ENCODE data around the gene MEGF9. TPM values are rescaled to one million over a fixed set of nuclear protein-coding genes. Genes with fewer than 3 reads are reported as not detected.

MEGF9 gene
- total and polyA plus RNA-seq, 2 of the 13 experiments (the other 11 are each of a cell fraction or from before 2014, with no cell fraction given), result 3.1 to 3.3 TPM

DNA sequence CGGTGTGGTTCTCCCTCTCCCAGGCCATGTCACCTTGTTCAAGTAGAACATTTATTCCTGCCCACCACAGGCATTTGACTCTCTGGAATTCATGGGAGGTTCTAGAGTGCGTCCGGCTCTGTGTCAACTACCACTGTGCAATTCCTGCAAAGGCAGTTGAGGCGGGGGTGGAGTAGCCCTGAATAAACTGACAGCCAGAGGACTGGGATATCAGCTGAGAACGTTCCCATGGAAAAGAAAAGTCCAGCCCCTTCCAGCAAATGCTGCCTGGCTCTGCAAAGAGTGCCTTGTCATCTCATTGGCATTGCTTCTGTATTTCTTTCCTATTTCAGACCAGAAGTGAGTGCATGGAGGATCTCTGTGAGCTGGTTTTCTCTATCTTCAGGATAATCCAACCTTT is 18.9 kb upstream of the MEGF9 start:
- Histone ChIP-seq H3K4me3 (replicated peaks in 1 of 3; ENCODE audit: insufficient read depth in 1 of 3, low read depth in 2 of 3, low read length in 3 of 3) (peak overlapping the region in 1 of 3 experiments; percentile 1; a peak in 1 of 6 replicates), H3K79me2 (ENCODE audit: insufficient read depth, low read length) (no peaks in the 10 kb centered on the region), H3K27ac (ENCODE audit: extremely low read length, insufficient read depth, low read length) (no peak overlapping the region), H3K27me3 (ENCODE audit: control insufficient read depth in 1 of 2, insufficient read depth in 2 of 2, low read length in 2 of 2) (no peaks in the 10 kb centered on the region), H3K9ac (ENCODE audit: insufficient read depth, low read depth, low read length) (no peak overlapping the region), H3K4me1 (ENCODE audit: insufficient read depth, low read length) (peaks cover 70% of the 10 kb centered on the region), H4K20me1 (ENCODE audit: insufficient read depth, low read length) (no peaks in the 10 kb centered on the region), H3K36me3 (replicated peaks in 1 of 2; ENCODE audit: control insufficient read depth in 1 of 2, insufficient read depth in 2 of 2, low read length in 2 of 2) (no peaks in the 10 kb centered on the region), H2AFZ (ENCODE audit: low read length) (no peak overlapping the region), H3K4me2 (ENCODE audit: low read depth, low read length) (no peak overlapping the region), H3K9me3 (ENCODE audit: low read length) (no peaks in the 10 kb centered on the region)
- DNase-seq (ENCODE audit: low spot score) (peak; percentile 82), FAIRE-seq (peak; percentile 79), ATAC-seq (peak; percentile 51)
- intact Hi-C loops (cut with micrococcal nuclease; ENCODE audit: unreplicated experiment), result loop anchor here (5.0 kb wide), 1 partner anchor 116 kb away; no protein-coding TSS in a partner anchor
- 9% methylated on average over 4 of the region's 5 CpGs for WGBS (ENCODE audit: low lambda C conversion rate)
- no TSS peak for BruUV-seq (replicated peaks)
- in situ Hi-C loops (cut with HindIII; ENCODE audit: extremely low pct_ligation_motif_present, low pct_unique_long_range_greater_than_20kb), result loop anchor here (5.0 kb wide), 1 partner anchor 111 kb away; no protein-coding TSS in a partner anchor
- ChIA-PET POLR2A (interaction anchor here (0.9 to 3.6 kb wide), 2 partner anchors 18 to 23 kb away, joined by 3 to 31 read pairs; partner anchors contain the start of gene MEGF9), CTCF (ENCODE audit: low intra/inter-chr PET ratio, low total read pairs) (no interaction called here)
- TF ChIP-seq KLF12 (CRISPR knock-in tag; IDR thresholded peaks at IDR 0.05; ENCODE audit: borderline replicate concordance) (no peak), ZBTB3 (CRISPR knock-in tag; IDR thresholded peaks at IDR 0.05; ENCODE audit: borderline replicate concordance, low read depth) (no peak), TBL1XR1 (IDR thresholded peaks at IDR 0.05; ENCODE audit: borderline replicate concordance, low read length, partially characterized antibody) (no peak), EED (CRISPR knock-in tag; IDR thresholded peaks at IDR 0.05) (no peak), ZUFSP (CRISPR knock-in tag; IDR thresholded peaks at IDR 0.05; ENCODE audit: borderline replicate concordance) (no peak), FOXA3 (CRISPR knock-in tag; IDR thresholded peaks at IDR 0.05) (peak; percentile 38), XRCC5 (optimal IDR thresholded peaks at IDR 0.05; ENCODE audit: low read length) (no peak), TOPORS (CRISPR knock-in tag; IDR thresholded peaks at IDR 0.05) (no peak), YY1 (IDR thresholded peaks at IDR 0.05; ENCODE audit: insufficient read depth, insufficient replicate concordance, low read depth, low read length) (no peak), SP5 (CRISPR knock-in tag; IDR thresholded peaks at IDR 0.05; ENCODE audit: borderline replicate concordance, low read depth) (peak; percentile 57; the same call in 1 of the 2 replicates), ZNF777 (CRISPR knock-in tag; IDR thresholded peaks at IDR 0.05) (no peak), SAP130 (CRISPR knock-in tag; IDR thresholded peaks at IDR 0.05; ENCODE audit: low read depth) (peak; percentile 71)
- TF ChIP-seq, protein P1, sequence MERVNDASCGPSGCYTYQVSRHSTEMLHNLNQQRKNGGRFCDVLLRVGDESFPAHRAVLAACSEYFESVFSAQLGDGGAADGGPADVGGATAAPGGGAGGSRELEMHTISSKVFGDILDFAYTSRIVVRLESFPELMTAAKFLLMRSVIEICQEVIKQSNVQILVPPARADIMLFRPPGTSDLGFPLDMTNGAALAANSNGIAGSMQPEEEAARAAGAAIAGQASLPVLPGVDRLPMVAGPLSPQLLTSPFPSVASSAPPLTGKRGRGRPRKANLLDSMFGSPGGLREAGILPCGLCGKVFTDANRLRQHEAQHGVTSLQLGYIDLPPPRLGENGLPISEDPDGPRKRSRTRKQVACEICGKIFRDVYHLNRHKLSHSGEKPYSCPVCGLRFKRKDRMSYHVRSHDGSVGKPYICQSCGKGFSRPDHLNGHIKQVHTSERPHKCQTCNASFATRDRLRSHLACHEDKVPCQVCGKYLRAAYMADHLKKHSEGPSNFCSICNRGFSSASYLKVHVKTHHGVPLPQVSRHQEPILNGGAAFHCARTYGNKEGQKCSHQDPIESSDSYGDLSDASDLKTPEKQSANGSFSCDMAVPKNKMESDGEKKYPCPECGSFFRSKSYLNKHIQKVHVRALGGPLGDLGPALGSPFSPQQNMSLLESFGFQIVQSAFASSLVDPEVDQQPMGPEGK (CRISPR knock-in tag; IDR thresholded peaks at IDR 0.05), result 0 out of 2 replicates have a peak, but pooled peaks have one; percentile 28
- TF ChIP-seq, protein P2, sequence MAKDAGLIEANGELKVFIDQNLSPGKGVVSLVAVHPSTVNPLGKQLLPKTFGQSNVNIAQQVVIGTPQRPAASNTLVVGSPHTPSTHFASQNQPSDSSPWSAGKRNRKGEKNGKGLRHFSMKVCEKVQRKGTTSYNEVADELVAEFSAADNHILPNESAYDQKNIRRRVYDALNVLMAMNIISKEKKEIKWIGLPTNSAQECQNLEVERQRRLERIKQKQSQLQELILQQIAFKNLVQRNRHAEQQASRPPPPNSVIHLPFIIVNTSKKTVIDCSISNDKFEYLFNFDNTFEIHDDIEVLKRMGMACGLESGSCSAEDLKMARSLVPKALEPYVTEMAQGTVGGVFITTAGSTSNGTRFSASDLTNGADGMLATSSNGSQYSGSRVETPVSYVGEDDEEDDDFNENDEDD (CRISPR knock-in tag; IDR thresholded peaks at IDR 0.05; ENCODE audit: borderline replicate concordance), result no peak
- TF ChIP-seq, protein P3, sequence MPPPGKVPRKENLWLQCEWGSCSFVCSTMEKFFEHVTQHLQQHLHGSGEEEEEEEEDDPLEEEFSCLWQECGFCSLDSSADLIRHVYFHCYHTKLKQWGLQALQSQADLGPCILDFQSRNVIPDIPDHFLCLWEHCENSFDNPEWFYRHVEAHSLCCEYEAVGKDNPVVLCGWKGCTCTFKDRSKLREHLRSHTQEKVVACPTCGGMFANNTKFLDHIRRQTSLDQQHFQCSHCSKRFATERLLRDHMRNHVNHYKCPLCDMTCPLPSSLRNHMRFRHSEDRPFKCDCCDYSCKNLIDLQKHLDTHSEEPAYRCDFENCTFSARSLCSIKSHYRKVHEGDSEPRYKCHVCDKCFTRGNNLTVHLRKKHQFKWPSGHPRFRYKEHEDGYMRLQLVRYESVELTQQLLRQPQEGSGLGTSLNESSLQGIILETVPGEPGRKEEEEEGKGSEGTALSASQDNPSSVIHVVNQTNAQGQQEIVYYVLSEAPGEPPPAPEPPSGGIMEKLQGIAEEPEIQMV (CRISPR knock-in tag; IDR thresholded peaks at IDR 0.05; ENCODE audit: low read depth), result no peak
